Transverse colon (tissue), 4 donors: ENCODE results near the gene KNSTRN. TPM values are rescaled to one million over a fixed set of nuclear protein-coding genes. Genes with fewer than 3 reads are reported as not detected.

Source experiments
- DNase-seq: peaks from one replicate; pipeline ENCODE4 v3.0.0-alpha.2; 2019
- H3K27ac ChIP-seq, 4 donors: fragments of 200-600 bp; sonication (generic); 2 replicates each; pipeline ENCODE4 v1.5.1; 2016 to 2018; ENCODE audit warnings: inconsistent platforms in 4 of 4
- H3K27me3 ChIP-seq: fragments of 200-600 bp; sonication (generic); 2 replicates; pipeline ENCODE4 v1.5.1; 2017; ENCODE audit warnings: inconsistent platforms
- H3K36me3 ChIP-seq, 4 donors: fragments of 200-600 bp; sonication (generic); 2 replicates each; pipeline ENCODE4 v1.5.1; 2017 to 2019; ENCODE audit warnings: inconsistent platforms in 4 of 4
- H3K4me1 ChIP-seq, 4 donors: fragments of 200-600 bp; sonication (generic); 2 replicates each; pipeline ENCODE4 v1.5.1; 2017 to 2020; ENCODE audit warnings: inconsistent platforms in 4 of 4
- H3K4me3 ChIP-seq, 4 donors: fragments of 200-600 bp; sonication (generic); 1 replicate in 1 of 4; 2 replicates in 3 of 4; pipeline versions ENCODE4 v1.5.1 to v1.6.1; 2017 to 2019; ENCODE audit warnings: inconsistent platforms in 4 of 4
- H3K9me3 ChIP-seq, 2 donors: fragments of 200-600 bp; sonication (generic); 2 replicates each; pipeline ENCODE4 v1.5.1; 2017 to 2019; ENCODE audit warnings: inconsistent platforms in 2 of 2
- EP300 ChIP-seq: sonication (generic); formaldehyde crosslinking; IDR thresholded peaks from one replicate; pipeline ENCODE4 v1.6.1; 2017; ENCODE audit warnings: antibody characterized with exemption, low read depth
- POLR2A ChIP-seq: fragments of 450-650 bp; IDR thresholded peaks from one replicate; pipeline ENCODE4 v1.6.1; 2016; ENCODE audit warnings: antibody characterized with exemption, mild to moderate bottlenecking, moderate library complexity
- POLR2AphosphoS5 ChIP-seq, 3 donors: sonication (generic); formaldehyde crosslinking; IDR thresholded peaks; one replicate each; pipeline ENCODE4 v1.6.1; 2016; ENCODE audit warnings: antibody characterized with exemption in 3 of 3
- WGBS, 2 donors: methylation state at CpG; one replicate each; pipeline ENCODE4 v1.1.5; 2018; ENCODE audit warnings: low coverage in 1 of 2; 5-methylcytosine and 5-hydroxymethylcytosine counted together
- in situ Hi-C, 4 donors: fragments of 200-750 bp; cut with MboI; loops; one replicate each; pipeline versions ENCODE4 v1.15.0 to v1.15.1; 2017; ENCODE audit warnings: low sequenced_read_pairs in 3 of 4, low pct_ligation_motif_present in 1 of 4, low pct_unique_long_range_greater_than_20kb in 1 of 4
- intact Hi-C: fragments of 100-400 bp; cut with DNase I; formaldehyde crosslinking; loops from one replicate; pipeline ENCODE4 v1.15.1; 2023; ENCODE audit warnings: low total_unique reads
- total RNA-seq, 4 donors: library from RNA; depleted of rRNA; stranded (reverse); fragments of >200 nt; gene quantifications; one replicate each; pipeline ENCODE4 v1.1.0, GENCODE V29; 2016
- TF ChIP-seq, protein P1 (sequence below), 5 experiments: fragments of 200-600 bp in 3 of 5; fragments of 450-650 bp in 2 of 5; sonication (generic) in 3 of 5; IDR thresholded peaks; 1 replicate in 2 of 5; 2 replicates in 3 of 5; pipeline ENCODE4 v1.5.1; 2016 to 2017; ENCODE audit warnings: antibody characterized with exemption in 5 of 5, inconsistent platforms in 3 of 5, mild to moderate bottlenecking in 2 of 5, moderate library complexity in 1 of 5

KNSTRN gene
- total RNA-seq, 4 donors from 2014 or later = 7.5 to 80.4 (median 8.3) TPM

DNA sequence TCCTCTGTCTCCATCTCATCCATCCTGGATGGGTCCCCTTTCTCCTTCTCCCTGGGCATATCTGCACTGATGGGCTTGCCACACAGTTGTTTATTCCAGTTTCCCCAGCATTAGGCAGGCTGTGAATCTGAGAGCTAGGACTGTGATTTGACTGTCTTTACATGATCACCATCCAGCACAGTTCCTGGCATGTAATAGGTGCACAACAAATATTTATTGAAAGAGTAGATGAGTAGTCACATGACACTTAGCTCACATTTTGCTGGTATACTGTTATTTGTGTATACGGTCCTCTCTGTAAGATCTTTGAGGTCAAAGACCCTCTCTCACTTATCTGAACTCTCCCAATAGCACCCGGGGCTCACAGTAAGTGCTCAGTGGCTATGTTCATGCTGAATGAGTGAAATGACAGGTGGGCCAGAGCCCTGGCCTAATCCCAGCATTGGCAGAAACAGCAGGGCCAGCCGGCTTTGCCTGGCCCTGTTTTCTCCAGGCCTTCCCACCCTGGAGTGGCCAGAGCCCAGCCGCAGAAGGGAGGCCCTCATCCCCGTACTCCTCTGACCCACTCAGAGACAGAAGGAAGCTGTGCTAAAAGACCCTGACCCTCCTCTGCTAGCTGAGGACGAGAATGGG is 42.1 kb downstream of the KNSTRN start:
- H3K27me3 ChIP-seq = no peaks in the 10 kb centered on the region
- peaks cover 9 to 23% (median 20%) of the 10 kb centered on the region in 4 donors for H3K4me1 ChIP-seq
- intact Hi-C loops (loop anchor here (5.0 kb wide), 1 partner anchor 142 kb away; the partner anchor contains the start of gene ANKRD63), in situ Hi-C loops (loop anchor here in 2 of 4 donors (10.0 to 25.0 kb wide), 2 partner anchors 60 to 112 kb away; partner anchors contain the start of genes INAFM2 (in 1 of the 2) and PLCB2 (in 1 of the 2))
- TF ChIP-seq, protein P1, sequence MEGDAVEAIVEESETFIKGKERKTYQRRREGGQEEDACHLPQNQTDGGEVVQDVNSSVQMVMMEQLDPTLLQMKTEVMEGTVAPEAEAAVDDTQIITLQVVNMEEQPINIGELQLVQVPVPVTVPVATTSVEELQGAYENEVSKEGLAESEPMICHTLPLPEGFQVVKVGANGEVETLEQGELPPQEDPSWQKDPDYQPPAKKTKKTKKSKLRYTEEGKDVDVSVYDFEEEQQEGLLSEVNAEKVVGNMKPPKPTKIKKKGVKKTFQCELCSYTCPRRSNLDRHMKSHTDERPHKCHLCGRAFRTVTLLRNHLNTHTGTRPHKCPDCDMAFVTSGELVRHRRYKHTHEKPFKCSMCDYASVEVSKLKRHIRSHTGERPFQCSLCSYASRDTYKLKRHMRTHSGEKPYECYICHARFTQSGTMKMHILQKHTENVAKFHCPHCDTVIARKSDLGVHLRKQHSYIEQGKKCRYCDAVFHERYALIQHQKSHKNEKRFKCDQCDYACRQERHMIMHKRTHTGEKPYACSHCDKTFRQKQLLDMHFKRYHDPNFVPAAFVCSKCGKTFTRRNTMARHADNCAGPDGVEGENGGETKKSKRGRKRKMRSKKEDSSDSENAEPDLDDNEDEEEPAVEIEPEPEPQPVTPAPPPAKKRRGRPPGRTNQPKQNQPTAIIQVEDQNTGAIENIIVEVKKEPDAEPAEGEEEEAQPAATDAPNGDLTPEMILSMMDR (IDR thresholded peaks at IDR 0.05) = no peak
- no peak for TF ChIP-seq EP300
- TF ChIP-seq POLR2A = no peak
- TF ChIP-seq POLR2AphosphoS5 (IDR thresholded peaks at IDR 0.05) = no peak
- no peak for DNase-seq
- no peak overlapping the region for H3K4me3 ChIP-seq
- no peaks in the 10 kb centered on the region for H3K36me3 ChIP-seq
- WGBS, 2 donors = 67 to 96% methylated on average over 2 to 6 of the region's 6 CpGs
- H3K27ac ChIP-seq = no peak overlapping the region
- no peaks in the 10 kb centered on the region for H3K9me3 ChIP-seq

DNA sequence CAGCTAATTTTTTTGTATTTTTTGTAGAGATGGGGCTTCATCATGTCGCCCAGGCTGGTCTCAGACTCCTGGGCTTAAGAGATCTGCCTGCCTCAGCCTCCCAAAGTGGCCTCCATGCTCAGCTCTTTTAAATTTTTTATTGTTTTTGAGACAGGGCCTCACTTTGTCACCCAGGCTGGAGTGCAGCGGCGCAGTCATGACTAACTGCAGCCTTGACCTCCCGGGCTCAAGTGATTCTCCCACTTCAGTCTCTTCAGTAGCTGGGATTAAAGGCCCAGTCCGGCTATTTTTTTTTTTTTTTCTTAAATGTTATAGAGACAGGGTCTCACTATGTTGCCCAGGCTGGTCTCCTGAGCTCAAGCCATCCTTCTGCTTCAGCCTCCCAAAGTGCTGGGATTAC is 43.2 kb downstream of the KNSTRN start:
- Histone ChIP-seq H3K4me1 (peaks cover 9 to 18% (median 13%) of the 10 kb centered on the region in 4 donors), H3K4me3 (no peak overlapping the region), H3K9me3 (no peaks in the 10 kb centered on the region), H3K27me3 (no peaks in the 10 kb centered on the region), H3K27ac (no peak overlapping the region), H3K36me3 (no peaks in the 10 kb centered on the region)
- in situ Hi-C loops (loop anchor here in 1 of 4 donors (10.0 kb wide), 1 partner anchor 61 kb away; no protein-coding TSS in a partner anchor), intact Hi-C loops (no loop called here)
- TF ChIP-seq EP300 (no peak), POLR2AphosphoS5 (IDR thresholded peaks at IDR 0.05) (no peak), POLR2A (no peak)
- TF ChIP-seq, protein P1 (IDR thresholded peaks at IDR 0.05) = no peak
- WGBS, 2 donors = 88 to 93% methylated on average over 4 to 5 of the region's 5 CpGs
- no peak for DNase-seq

DNA sequence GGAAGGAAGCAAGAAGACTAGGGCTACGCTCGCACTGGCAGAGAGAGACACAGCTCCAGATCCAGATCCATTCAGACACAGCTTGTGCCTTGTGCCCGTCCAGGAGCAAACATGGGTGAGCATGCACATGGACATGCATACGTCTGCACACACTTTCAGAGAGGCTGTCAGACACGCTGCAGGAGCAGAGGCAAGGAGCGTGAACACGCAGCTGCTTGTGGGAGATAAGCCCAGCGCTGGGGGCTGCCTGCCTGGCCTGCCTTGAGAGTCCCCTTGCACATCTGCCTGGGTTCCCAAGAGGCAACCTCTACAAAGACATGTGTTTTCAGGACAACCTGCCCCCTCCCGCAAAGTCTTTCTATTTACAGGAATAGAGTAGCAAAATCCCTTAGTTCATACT is 44.7 kb downstream of the KNSTRN start:
- no peaks in the 10 kb centered on the region for H3K27me3 ChIP-seq
- H3K9me3 ChIP-seq = no peaks in the 10 kb centered on the region
- H3K4me1 ChIP-seq = peaks cover 0 to 3% (median 0%) of the 10 kb centered on the region in 4 donors
- no peak for DNase-seq
- H3K36me3 ChIP-seq = no peaks in the 10 kb centered on the region
- WGBS, 2 donors = 95% methylated on average over 9 of the region's 9 CpGs; no CpG with 5 or more reads in 1 of the 2 donors
- H3K27ac ChIP-seq = no peak overlapping the region
- no peak for TF ChIP-seq POLR2A
- TF ChIP-seq, protein P1 (IDR thresholded peaks at IDR 0.05) = no peak
- no peak for TF ChIP-seq POLR2AphosphoS5 (IDR thresholded peaks at IDR 0.05)
- TF ChIP-seq EP300 = no peak
- in situ Hi-C loops (loop anchor here in 1 of 4 donors (10.0 kb wide), 1 partner anchor 62 kb away; no protein-coding TSS in a partner anchor), intact Hi-C loops (no loop called here)
- no peak overlapping the region for H3K4me3 ChIP-seq

DNA sequence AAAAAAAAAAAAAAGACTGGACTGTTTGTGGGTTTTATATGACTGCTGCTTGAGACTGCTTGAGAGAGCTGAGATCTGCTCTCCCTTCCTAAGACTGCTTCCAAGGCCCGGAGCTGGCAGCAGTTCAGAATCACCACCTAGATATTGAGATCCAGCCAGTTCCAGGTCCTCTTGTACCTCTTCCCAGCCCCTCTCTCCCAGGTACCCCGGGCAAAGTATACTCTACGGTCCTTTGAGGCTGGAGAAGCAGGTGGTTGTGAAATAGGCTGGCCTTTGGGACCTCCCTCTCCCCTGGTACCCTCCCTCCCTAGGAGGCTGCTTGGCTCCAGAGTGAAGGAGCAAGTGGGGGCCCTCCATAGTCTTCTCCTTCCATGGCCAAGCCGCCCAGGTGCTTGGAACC is 45.7 kb downstream of the KNSTRN start:
- in situ Hi-C loops = loop anchor here in 1 of 4 donors (10.0 kb wide), 1 partner anchor 63 kb away; no protein-coding TSS in a partner anchor
- Histone ChIP-seq H3K27me3 (no peaks in the 10 kb centered on the region), H3K4me3 (no peak overlapping the region), H3K36me3 (no peaks in the 10 kb centered on the region), H3K9me3 (no peaks in the 10 kb centered on the region), H3K4me1 (peaks cover 0 to 3% (median 0%) of the 10 kb centered on the region in 4 donors), H3K27ac (no peak overlapping the region)
- DNase-seq = no peak
- intact Hi-C loops = no loop called here
- no peak for TF ChIP-seq EP300
- no peak for TF ChIP-seq POLR2A
- TF ChIP-seq, protein P1 (IDR thresholded peaks at IDR 0.05) = no peak
- TF ChIP-seq POLR2AphosphoS5 (IDR thresholded peaks at IDR 0.05) = no peak
- 91% methylated on average over 4 of the region's 4 CpGs; no CpG with 5 or more reads in 1 of the 2 donors for WGBS, 2 donors
